PC-3 (cell line): ENCODE data around the gene ONECUT3. TPM values are rescaled to one million over a fixed set of nuclear protein-coding genes. Genes with fewer than 3 reads are reported as not detected.

Experiments
- ATAC-seq: fragments of 200-7000 bp; cut with Tn5 transposase; 2 replicates; pipeline ENCODE4 v1.9.1; 2020; ENCODE audit warnings: mild to moderate bottlenecking, moderate library complexity
- BruUV-seq: library from RNA; stranded (reverse); fragments of 400-500 nt; replicated peaks from 2 replicates; lab custom pipeline; 2021; lab: Mats Ljungman, UMichigan
- CTCF ChIA-PET: fragments of 300-600 bp; sonication (Branson Sonifier 250); formaldehyde crosslinking; loops from one replicate; lab custom pipeline; 2022; ENCODE audit warnings: antibody characterized with exemption; lab: Charles Lee
- POLR2A ChIA-PET: fragments of 300-600 bp; sonication (Branson Sonifier 250); formaldehyde crosslinking; loops from one replicate; lab custom pipeline; 2022; ENCODE audit warnings: antibody characterized with exemption; ENCODE audit not compliant: unreplicated experiment; lab: Charles Lee
- DNase-seq: peaks from one replicate; pipeline ENCODE4 v3.0.0-alpha.2; 2015
- H2AFZ ChIP-seq: fragments of 300-600 bp; sonication (generic); 2 replicates; pipeline ENCODE4 v1.6.0; 2016; ENCODE audit warnings: antibody characterized with exemption, low read length
- H3F3A ChIP-seq: fragments of 300-600 bp; sonication (generic); one replicate; pipeline ENCODE4 v1.6.0; 2017; ENCODE audit warnings: antibody characterized with exemption, low read length, control low read depth, mild to moderate bottlenecking; ENCODE audit not compliant: unreplicated experiment
- H3K27ac ChIP-seq: fragments of 300-600 bp; sonication (generic); 2 replicates; pipeline ENCODE4 v1.5.1; 2016; ENCODE audit warnings: mild to moderate bottlenecking, low read length
- H3K27me3 ChIP-seq: fragments of 300-600 bp; sonication (generic); 2 replicates; pipeline ENCODE4 v1.6.1; 2016; ENCODE audit warnings: low read length, mixed read lengths
- H3K36me3 ChIP-seq: fragments of 300-600 bp; sonication (generic); 2 replicates; pipeline ENCODE4 v1.6.1; 2016; ENCODE audit warnings: low read depth, mixed run types, low read length, mixed read lengths
- H3K4me1 ChIP-seq: fragments of 300-600 bp; sonication (generic); 2 replicates; pipeline ENCODE4 v1.5.1; 2016; ENCODE audit warnings: low read length; ENCODE audit not compliant: insufficient read depth
- H3K4me2 ChIP-seq: fragments of 300-600 bp; sonication (generic); 2 replicates; pipeline ENCODE4 v1.6.0; 2016; ENCODE audit warnings: low read length
- H3K4me3 ChIP-seq: fragments of 300-600 bp; sonication (generic); 2 replicates; pipeline ENCODE4 v1.5.1; 2016; ENCODE audit warnings: mild to moderate bottlenecking, low read length, mixed read lengths
- H3K79me2 ChIP-seq: fragments of 300-600 bp; sonication (generic); 2 replicates; pipeline ENCODE4 v1.6.1; 2017; ENCODE audit warnings: low read length, mixed read lengths
- H3K9ac ChIP-seq: fragments of 300-600 bp; sonication (generic); 2 replicates; pipeline ENCODE4 v1.6.0; 2016; ENCODE audit warnings: mild to moderate bottlenecking, low read length
- H3K9me2 ChIP-seq: fragments of 300-600 bp; sonication (generic); replicated peaks from 2 replicates; pipeline ENCODE4 v1.6.1; 2016; ENCODE audit warnings: mixed run types, low read length, mixed read lengths
- H3K9me3 ChIP-seq: fragments of 300-600 bp; sonication (generic); 2 replicates; pipeline ENCODE4 v1.6.1; 2016; ENCODE audit warnings: low read length, mixed read lengths
- H4K20me1 ChIP-seq: fragments of 300-600 bp; sonication (generic); 2 replicates; pipeline ENCODE4 v1.6.1; 2016; ENCODE audit warnings: low read length, mixed read lengths
- EZH2 ChIP-seq: fragments of 300-600 bp; sonication (generic); IDR thresholded peaks from one replicate; pipeline ENCODE4 v1.6.1; 2017; ENCODE audit warnings: antibody characterized with exemption, mild to moderate bottlenecking, low read length; ENCODE audit not compliant: unreplicated experiment
- EZH2phosphoT487 ChIP-seq: fragments of 300-600 bp; sonication (generic); IDR thresholded peaks from 2 replicates; pipeline ENCODE4 v1.6.1; 2018; ENCODE audit warnings: mild to moderate bottlenecking, antibody characterized with exemption, low read length, borderline replicate concordance
- intact Hi-C: fragments of 100-400 bp; cut with micrococcal nuclease; formaldehyde crosslinking; loops from 2 replicates; pipeline ENCODE4 v1.9.0; 2023
- total RNA-seq: library from RNA; depleted of rRNA; stranded (reverse); fragments of >200 nt; gene quantifications from 2 replicates; pipeline ENCODE4 v1.2.3, GENCODE V29; 2014
- TF ChIP-seq, protein P1 (sequence below): fragments of 300-600 bp; sonication (generic); conservative IDR thresholded peaks from 2 replicates; pipeline ENCODE4 v1.5.1; 2017; ENCODE audit warnings: antibody characterized with exemption, low read depth, mild to moderate bottlenecking, low read length

ONECUT3 gene
- total RNA-seq, 1 experiment from 2014 or later, result 1.4 TPM

- no peak overlapping the region for H3K4me2 ChIP-seq
- no peak overlapping the region for H3K27ac ChIP-seq
- BruUV-seq, result no TSS peak
- H3K9me2 ChIP-seq, result no peaks in the 10 kb centered on the region
- H3K36me3 ChIP-seq, result no peaks in the 10 kb centered on the region
- no peak for ATAC-seq
- no peak overlapping the region for H2AFZ ChIP-seq
- 0 out of 2 replicates have a peak, but pooled peaks cover under 1% of the 10 kb centered on the region for H3K4me1 ChIP-seq
- TF ChIP-seq, protein P1, sequence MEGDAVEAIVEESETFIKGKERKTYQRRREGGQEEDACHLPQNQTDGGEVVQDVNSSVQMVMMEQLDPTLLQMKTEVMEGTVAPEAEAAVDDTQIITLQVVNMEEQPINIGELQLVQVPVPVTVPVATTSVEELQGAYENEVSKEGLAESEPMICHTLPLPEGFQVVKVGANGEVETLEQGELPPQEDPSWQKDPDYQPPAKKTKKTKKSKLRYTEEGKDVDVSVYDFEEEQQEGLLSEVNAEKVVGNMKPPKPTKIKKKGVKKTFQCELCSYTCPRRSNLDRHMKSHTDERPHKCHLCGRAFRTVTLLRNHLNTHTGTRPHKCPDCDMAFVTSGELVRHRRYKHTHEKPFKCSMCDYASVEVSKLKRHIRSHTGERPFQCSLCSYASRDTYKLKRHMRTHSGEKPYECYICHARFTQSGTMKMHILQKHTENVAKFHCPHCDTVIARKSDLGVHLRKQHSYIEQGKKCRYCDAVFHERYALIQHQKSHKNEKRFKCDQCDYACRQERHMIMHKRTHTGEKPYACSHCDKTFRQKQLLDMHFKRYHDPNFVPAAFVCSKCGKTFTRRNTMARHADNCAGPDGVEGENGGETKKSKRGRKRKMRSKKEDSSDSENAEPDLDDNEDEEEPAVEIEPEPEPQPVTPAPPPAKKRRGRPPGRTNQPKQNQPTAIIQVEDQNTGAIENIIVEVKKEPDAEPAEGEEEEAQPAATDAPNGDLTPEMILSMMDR, result no peak
- TF ChIP-seq EZH2phosphoT487 (no peak), EZH2 (no peak)
- intact Hi-C loops, result no loop called here
- H3K9me3 ChIP-seq, result no peaks in the 10 kb centered on the region
- POLR2A ChIA-PET, result no interaction called here
- no peak overlapping the region for H3K4me3 ChIP-seq
- no peak for DNase-seq
- H3K79me2 ChIP-seq, result peaks cover 14% of the 10 kb centered on the region
- no peak overlapping the region for H3K9ac ChIP-seq
- CTCF ChIA-PET, result no interaction called here
- H4K20me1 ChIP-seq, result no peaks in the 10 kb centered on the region
- H3K27me3 ChIP-seq, result 0 out of 2 replicates have a peak, but pooled peaks cover 9% of the 10 kb centered on the region
- no peaks in the 10 kb centered on the region for H3F3A ChIP-seq
These were observed 8.4 kb downstream of the ONECUT3 start for GRCh38 chr19:1761528-1762242.

GRCh38 chr19:1762243-1763117 lies 9.2 kb downstream of the ONECUT3 start:
- intact Hi-C loops, result no loop called here
- H2AFZ ChIP-seq, result no peak overlapping the region
- no peak overlapping the region for H3K9ac ChIP-seq
- H3K27me3 ChIP-seq, result 0 out of 2 replicates have a peak, but pooled peaks cover 6% of the 10 kb centered on the region
- H4K20me1 ChIP-seq, result no peaks in the 10 kb centered on the region
- ChIA-PET CTCF (no interaction called here), POLR2A (no interaction called here)
- H3K9me2 ChIP-seq, result no peaks in the 10 kb centered on the region
- no peaks in the 10 kb centered on the region for H3K36me3 ChIP-seq
- H3K9me3 ChIP-seq, result no peaks in the 10 kb centered on the region
- H3K27ac ChIP-seq, result no peak overlapping the region
- DNase-seq, result no peak
- H3F3A ChIP-seq, result no peaks in the 10 kb centered on the region
- no peak overlapping the region for H3K4me3 ChIP-seq
- 0 out of 2 replicates have a peak, but pooled peaks cover 7% of the 10 kb centered on the region for H3K4me1 ChIP-seq
- H3K4me2 ChIP-seq, result no peak overlapping the region
- peaks cover 9% of the 10 kb centered on the region for H3K79me2 ChIP-seq
- TF ChIP-seq EZH2 (no peak), EZH2phosphoT487 (no peak)
- TF ChIP-seq, protein P1, result no peak
- ATAC-seq, result no peak
- BruUV-seq, result no TSS peak
